GM19239 (cell line): ENCODE data around the gene CAPN5.

Experiments used
- DNase-seq: peaks from one replicate; pipeline ENCODE4 v3.0.0; 2011; ENCODE audit warnings: low spot score; ENCODE audit not compliant: insufficient read length
- FAIRE-seq: peaks from 2 replicates; lab custom pipeline; 2011; peaks lifted over from hg19 to GRCh38; lab: Jason Lieb, UNC

CAPN5 gene

GRCh38 chr11:77159219-77159936, 92.6 kb downstream of the CAPN5 start:
- no peak for DNase-seq
- no peak for FAIRE-seq

GRCh38 chr11:77159937-77160495, 93.2 kb downstream of the CAPN5 start:
- DNase-seq, result no peak
- FAIRE-seq, result no peak

- FAIRE-seq (no peak), DNase-seq (no peak)
Measured at GRCh38 chr11:77163271-77163670, 96.5 kb downstream of the CAPN5 start.

- DNase-seq, result no peak
- no peak for FAIRE-seq
Measured at GRCh38 chr11:77165066-77165465, 98.3 kb downstream of the CAPN5 start.

- FAIRE-seq (no peak), DNase-seq (no peak)
Measured at GRCh38 chr11:77166021-77166420, 99.2 kb downstream of the CAPN5 start.

- DNase-seq (no peak), FAIRE-seq (no peak)
Measured at GRCh38 chr11:77167111-77167626, 100.4 kb downstream of the CAPN5 start.

GRCh38 chr11:77167791-77168190, 101.0 kb downstream of the CAPN5 start:
- no peak for DNase-seq
- FAIRE-seq, result no peak

GRCh38 chr11:77170107-77170506, 103.3 kb downstream of the CAPN5 start:
- DNase-seq (no peak), FAIRE-seq (no peak)

GRCh38 chr11:77171254-77171653, 104.5 kb downstream of the CAPN5 start:
- DNase-seq (no peak), FAIRE-seq (no peak)

GRCh38 chr11:77171885-77172665, 105.3 kb downstream of the CAPN5 start:
- FAIRE-seq (no peak), DNase-seq (no peak)

- FAIRE-seq (no peak), DNase-seq (no peak)
Measured at GRCh38 chr11:77172666-77172982, 105.9 kb downstream of the CAPN5 start.

- FAIRE-seq, result no peak
Measured at GRCh38 chr11:77173494-77173893, 106.7 kb downstream of the CAPN5 start.

GRCh38 chr11:77174559-77174958, 107.8 kb downstream of the CAPN5 start:
- FAIRE-seq (no peak), DNase-seq (no peak)

More at GRCh38 chr11:77173494-77173893, 106.7 kb downstream of the CAPN5 start:
- no peak for DNase-seq

GRCh38 chr11:77175021-77175842, 108.5 kb downstream of the CAPN5 start:
- FAIRE-seq (no peak), DNase-seq (no peak)
